ENCODE results near the gene ATP8B4.

GRCh38 chr15:50163719-50164410, 44.8 kb upstream of the ATP8B4 start:
- TF ChIP-seq CTCF (IDR thresholded peaks at IDR 0.05; ENCODE audit: low read length) (no peak), EZH2 (IDR thresholded peaks at IDR 0.05; ENCODE audit: borderline replicate concordance, low read length) (no peak)
